Large intestine (tissue), 3 donors: ENCODE measurements around the gene OR6C2. TPM values are rescaled to one million over a fixed set of nuclear protein-coding genes. Genes with fewer than 3 reads are reported as not detected.
"Not testable (repeated sequence)": the region's sequence is repeated elsewhere in the genome, so short reads cannot be mapped to it uniquely, and the experiment has no call there.

ENCODE experiments used
- DNase-seq, 2 donors: peaks; one replicate each; pipeline versions ENCODE4 v3.0.0 to v3.0.0-alpha.2; 2013
- H3K27ac ChIP-seq: one replicate; pipeline ENCODE4 v1.5.1; 2013; ENCODE audit warnings: low read length
- H3K27me3 ChIP-seq: 2 replicates; pipeline ENCODE4 v1.6.1; 2013; ENCODE audit warnings: low read length; ENCODE audit not compliant: control insufficient read depth, insufficient read depth
- H3K36me3 ChIP-seq: 2 replicates; pipeline ENCODE4 v1.6.1; 2013; ENCODE audit warnings: low read length; ENCODE audit not compliant: control insufficient read depth, insufficient read depth
- H3K4me1 ChIP-seq: one replicate; pipeline ENCODE4 v1.6.1; 2013; ENCODE audit warnings: low read length; ENCODE audit not compliant: control insufficient read depth, insufficient read depth
- H3K4me3 ChIP-seq: one replicate; pipeline ENCODE4 v1.5.1; 2013; ENCODE audit warnings: low read length
- H3K9me3 ChIP-seq: one replicate; pipeline ENCODE4 v1.6.1; 2013; ENCODE audit warnings: mild to moderate bottlenecking, low read depth, low read length, moderate library complexity; ENCODE audit not compliant: control insufficient read depth
- WGBS: methylation state at CpG from one replicate; pipeline ENCODE4 v1.1.5; 2013; ENCODE audit warnings: low lambda C conversion rate; ENCODE audit not compliant: insufficient coverage; 5-methylcytosine and 5-hydroxymethylcytosine counted together
- polyA plus RNA-seq: library from polyadenylated mRNA; unstranded; fragments of 120-200 nt; gene quantifications from one replicate; pipeline ENCODE4 v1.2.1, GENCODE V29; 2013

Gene OR6C2
- polyA plus RNA-seq, 1 donor: not detected

GRCh38 chr12:55420307-55420962 is 23.4 kb upstream of the OR6C2 start:
- Histone ChIP-seq H3K4me3 (no peak overlapping the region), H3K9me3 (no peaks in the 10 kb centered on the region), H3K36me3 (no peaks in the 10 kb centered on the region), H3K27ac (no peak overlapping the region), H3K4me1 (no peaks in the 10 kb centered on the region), H3K27me3 (no peaks in the 10 kb centered on the region)
- peak in 1 of 2 donors; percentile 1 for DNase-seq
- no CpG with 5 or more reads among the region's 2 CpGs for WGBS

GRCh38 chr12:55425954-55426353 is 17.9 kb upstream of the OR6C2 start, which contains the start of gene OR6C76:
TSS of gene OR6C76 (plus strand) at chr12:55426254. CDS start at chr12:55426254, 0 bp downstream.
- Histone ChIP-seq H3K27me3 (no peaks in the 10 kb centered on the region), H3K27ac (no peak within 1 kb of the TSS), H3K4me1 (no peaks in the 10 kb centered on the region), H3K4me3 (no peak within 1 kb of the TSS), H3K36me3 (no peaks in the 10 kb centered on the region), H3K9me3 (no peaks in the 10 kb centered on the region)
- DNase-seq: no peak
- no CpG with 5 or more reads among the region's 4 CpGs for WGBS

- Histone ChIP-seq H3K9me3 (no peaks in the 10 kb centered on the region), H3K4me3 (no peak overlapping the region), H3K27ac (no peak overlapping the region), H3K27me3 (no peaks in the 10 kb centered on the region), H3K4me1 (no peaks in the 10 kb centered on the region), H3K36me3 (no peaks in the 10 kb centered on the region)
- 0% methylated on average over 1 of the region's 1 CpG for WGBS
- DNase-seq: no peak
Measured at GRCh38 chr12:55428331-55429243, 15.3 kb upstream of the OR6C2 start.

DNA sequence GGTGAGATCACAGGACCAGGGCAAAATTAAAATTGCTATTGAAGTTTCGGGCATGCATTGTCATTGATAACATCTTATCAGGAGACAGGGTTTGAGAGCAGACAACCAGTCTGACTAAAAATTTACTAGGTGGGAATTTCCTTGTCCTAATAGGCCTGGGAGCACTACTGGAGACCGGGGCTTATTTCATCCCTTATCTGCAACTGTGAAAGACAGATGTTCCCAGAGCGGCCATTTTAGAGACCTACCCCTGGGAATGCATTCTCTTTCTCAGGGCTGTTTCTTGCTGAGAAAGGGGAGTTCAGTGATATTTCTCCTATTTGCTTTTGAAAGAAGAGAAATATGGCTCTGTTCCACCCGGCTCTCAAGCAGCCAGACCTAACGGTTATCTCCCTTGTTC is 2.6 kb upstream of the OR6C2 start:
- H3K27me3 ChIP-seq, DNase-seq: not testable (repeated sequence)
- WGBS: no CpG with 5 or more reads among the region's 5 CpGs

GRCh38 chr12:55445357-55445756 is 1.5 kb downstream of the OR6C2 start:
- Histone ChIP-seq H3K9me3 (no peaks in the 10 kb centered on the region), H3K27ac (no peak overlapping the region), H3K4me1 (no peaks in the 10 kb centered on the region), H3K4me3 (no peak overlapping the region), H3K27me3 (no peaks in the 10 kb centered on the region), H3K36me3 (no peaks in the 10 kb centered on the region)
- WGBS: no CpG with 5 or more reads among the region's 1 CpG
- DNase-seq: no peak

More for the DNA sequence above, 2.6 kb upstream of the OR6C2 start:
- H3K9me3 ChIP-seq, H3K4me1 ChIP-seq, H3K36me3 ChIP-seq, H3K4me3 ChIP-seq, H3K27ac ChIP-seq: not testable (repeated sequence)

DNA sequence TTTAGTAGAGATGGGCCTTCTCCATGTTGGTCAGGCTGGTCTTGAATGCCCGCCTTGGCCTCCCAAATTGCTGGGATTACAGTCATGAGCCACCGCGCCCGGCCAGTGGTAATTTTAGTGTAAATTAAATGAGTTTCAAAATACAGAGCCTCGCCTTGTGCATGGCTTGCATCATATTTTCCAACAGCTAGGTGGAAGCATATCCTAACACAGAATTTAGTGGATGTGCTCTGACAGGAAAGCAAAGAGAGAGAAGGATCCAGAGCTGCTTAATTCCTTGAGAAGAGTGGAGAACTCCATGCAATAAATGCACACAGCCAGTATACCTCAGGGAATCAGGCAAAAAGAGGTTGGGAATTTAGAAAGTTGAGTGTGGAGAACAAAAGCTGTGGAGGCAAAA is 2.5 kb downstream of the OR6C2 start:
- H3K9me3 ChIP-seq: no peaks in the 10 kb centered on the region
- H3K4me1 ChIP-seq: no peaks in the 10 kb centered on the region
- WGBS: 71% methylated on average over 4 of the region's 5 CpGs
- H3K27ac ChIP-seq: no peak overlapping the region
- peak; percentile 2 to 20 for DNase-seq
- no peaks in the 10 kb centered on the region for H3K27me3 ChIP-seq
- no peaks in the 10 kb centered on the region for H3K36me3 ChIP-seq
- no peak overlapping the region for H3K4me3 ChIP-seq

- Histone ChIP-seq H3K9me3 (no peaks in the 10 kb centered on the region), H3K36me3 (no peaks in the 10 kb centered on the region), H3K27ac (no peak overlapping the region), H3K4me3 (no peak overlapping the region), H3K27me3 (no peaks in the 10 kb centered on the region), H3K4me1 (no peaks in the 10 kb centered on the region)
- no peak for DNase-seq
Measured at GRCh38 chr12:55448825-55449224, 4.9 kb downstream of the OR6C2 start.

- DNase-seq, H3K36me3 ChIP-seq, H3K27me3 ChIP-seq, H3K27ac ChIP-seq, H3K4me3 ChIP-seq, H3K4me1 ChIP-seq, H3K9me3 ChIP-seq: not testable (repeated sequence)
- no CpG with 5 or more reads among the region's 1 CpG for WGBS
Measured at GRCh38 chr12:55464926-55465325, 21.1 kb downstream of the OR6C2 start.

DNA sequence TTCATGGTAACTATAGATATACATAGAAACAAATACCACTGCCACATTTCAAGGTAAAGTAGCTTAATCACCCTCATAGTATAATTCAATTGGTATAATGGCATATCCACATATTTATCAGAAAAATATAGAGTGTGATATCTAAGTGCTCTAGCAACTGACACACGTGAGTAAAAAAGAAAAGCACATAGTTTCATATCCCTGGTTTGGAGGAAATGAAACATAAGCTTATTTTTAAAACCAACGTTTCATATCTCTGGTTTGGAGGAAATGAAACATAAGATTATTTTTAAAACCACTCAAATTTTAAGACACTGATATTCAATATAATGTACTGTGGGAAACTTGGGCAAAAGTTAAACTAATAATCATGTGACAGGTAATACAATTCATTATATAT is 24.0 kb downstream of the OR6C2 start:
- Histone ChIP-seq H3K36me3 (no peaks in the 10 kb centered on the region), H3K9me3 (no peaks in the 10 kb centered on the region), H3K4me1 (no peaks in the 10 kb centered on the region), H3K27ac (no peak overlapping the region), H3K4me3 (no peak overlapping the region), H3K27me3 (no peaks in the 10 kb centered on the region)
- DNase-seq: no peak
- WGBS: 71% methylated on average over 2 of the region's 2 CpGs

- no peak overlapping the region for H3K4me3 ChIP-seq
- WGBS: no CpG with 5 or more reads among the region's 2 CpGs
- H3K27me3 ChIP-seq: no peaks in the 10 kb centered on the region
- H3K36me3 ChIP-seq: no peaks in the 10 kb centered on the region
- no peaks in the 10 kb centered on the region for H3K4me1 ChIP-seq
- H3K9me3 ChIP-seq: no peaks in the 10 kb centered on the region
- H3K27ac ChIP-seq: no peak overlapping the region
- DNase-seq: no peak
Measured at GRCh38 chr12:55469291-55469690, 25.4 kb downstream of the OR6C2 start.
